Activated CD4-positive, CD25-positive, alpha-beta regulatory T cell treated with anti-CD3 and anti-CD28 coated beads, Interleukin-2, amount 50 U/mL, for 72 hours (primary cell): ENCODE measurements around the gene SLC9A1.

Experiments
- DNase-seq: peaks from one replicate; pipeline ENCODE4 v3.0.0; 2021

Gene SLC9A1

DNA sequence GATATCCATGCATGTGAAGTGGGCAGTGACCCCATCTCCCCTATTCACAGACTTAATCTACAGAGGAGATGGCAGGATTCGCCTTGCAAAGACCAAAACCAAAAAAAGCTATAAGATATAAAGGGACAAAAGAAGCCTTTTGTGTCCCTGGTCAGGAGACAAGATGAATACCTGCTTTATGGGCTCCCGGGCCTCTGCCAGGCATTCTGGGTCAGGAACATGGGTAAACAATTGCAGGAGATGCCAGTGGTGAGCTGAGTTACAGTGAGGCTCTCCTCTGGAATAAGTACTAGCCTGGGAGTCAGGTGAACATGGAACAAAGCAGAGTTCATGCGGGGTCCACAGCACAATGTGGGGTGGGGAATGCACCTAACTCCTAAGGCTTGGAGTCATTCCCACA is 4.7 kb downstream of the SLC9A1 start:
- no peak for DNase-seq

DNA sequence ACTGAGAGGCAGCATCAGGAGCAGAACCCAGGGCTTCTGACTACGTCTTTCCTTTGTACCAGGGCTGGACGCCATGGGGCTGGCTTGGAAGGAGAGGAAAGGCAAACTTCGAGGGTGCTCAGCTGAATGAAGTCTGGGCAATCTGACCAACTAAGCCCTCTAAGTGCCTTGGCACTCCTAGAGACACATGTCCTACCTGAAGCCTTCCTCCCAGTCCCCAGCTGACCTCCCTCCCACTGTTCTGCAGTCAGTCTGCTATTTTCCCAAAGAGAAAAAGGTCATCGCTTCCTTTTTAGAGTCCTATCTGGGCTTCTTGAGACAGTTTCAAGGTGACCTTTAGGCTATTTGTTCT is 5.2 kb downstream of the SLC9A1 start:
- DNase-seq, result no peak

DNA sequence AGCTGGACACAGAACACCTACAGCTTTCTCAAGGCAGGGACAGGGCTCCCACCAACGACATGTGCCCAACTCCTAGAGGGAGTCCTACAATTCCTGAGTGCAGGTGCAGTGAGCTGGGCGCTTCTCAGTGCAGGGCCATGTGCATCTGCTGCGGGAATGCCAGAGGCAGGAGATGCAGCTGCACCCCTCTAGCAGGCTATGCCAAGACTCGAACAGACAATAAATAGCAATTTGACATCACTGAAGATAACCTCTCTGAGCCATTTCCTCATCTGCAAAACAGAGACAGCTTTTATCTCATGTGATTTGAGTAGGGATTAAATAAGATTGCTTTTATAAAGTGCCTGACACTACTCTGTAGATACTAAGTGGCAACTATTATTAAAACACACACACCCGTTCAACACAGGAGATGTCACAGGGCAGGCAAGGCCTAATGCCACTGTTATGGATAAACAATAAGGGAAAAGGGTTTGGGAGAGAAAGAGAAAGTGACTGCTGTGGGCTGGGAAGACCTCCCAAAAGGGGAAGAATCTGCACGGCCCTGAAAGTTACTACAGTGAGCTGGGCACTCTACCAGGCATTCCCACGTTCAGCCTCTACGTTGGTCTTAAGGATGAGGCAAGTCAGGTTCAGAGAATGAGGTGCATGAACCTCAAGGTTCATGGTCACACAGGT is 5.7 kb downstream of the SLC9A1 start:
- DNase-seq, result no peak

DNA sequence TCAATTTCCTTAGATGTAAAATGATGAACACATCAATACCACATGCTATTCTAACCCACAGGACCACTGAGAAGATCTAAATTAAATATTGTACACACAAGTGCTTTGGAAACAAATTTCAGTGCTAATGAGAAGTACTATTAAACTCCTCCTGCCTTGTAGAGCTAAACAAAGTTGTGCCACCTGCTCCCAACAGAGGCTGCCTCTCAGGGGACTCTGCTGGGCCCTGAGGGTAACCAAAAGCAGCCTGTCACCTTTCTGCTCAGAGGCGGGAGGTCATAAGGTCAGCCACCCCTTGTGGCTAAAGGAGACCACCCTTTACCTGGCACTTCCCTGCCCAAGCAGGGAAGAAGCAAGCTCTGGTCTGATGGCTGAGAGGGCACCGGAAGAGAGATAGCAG is 6.3 kb downstream of the SLC9A1 start:
- DNase-seq, result no peak

DNA sequence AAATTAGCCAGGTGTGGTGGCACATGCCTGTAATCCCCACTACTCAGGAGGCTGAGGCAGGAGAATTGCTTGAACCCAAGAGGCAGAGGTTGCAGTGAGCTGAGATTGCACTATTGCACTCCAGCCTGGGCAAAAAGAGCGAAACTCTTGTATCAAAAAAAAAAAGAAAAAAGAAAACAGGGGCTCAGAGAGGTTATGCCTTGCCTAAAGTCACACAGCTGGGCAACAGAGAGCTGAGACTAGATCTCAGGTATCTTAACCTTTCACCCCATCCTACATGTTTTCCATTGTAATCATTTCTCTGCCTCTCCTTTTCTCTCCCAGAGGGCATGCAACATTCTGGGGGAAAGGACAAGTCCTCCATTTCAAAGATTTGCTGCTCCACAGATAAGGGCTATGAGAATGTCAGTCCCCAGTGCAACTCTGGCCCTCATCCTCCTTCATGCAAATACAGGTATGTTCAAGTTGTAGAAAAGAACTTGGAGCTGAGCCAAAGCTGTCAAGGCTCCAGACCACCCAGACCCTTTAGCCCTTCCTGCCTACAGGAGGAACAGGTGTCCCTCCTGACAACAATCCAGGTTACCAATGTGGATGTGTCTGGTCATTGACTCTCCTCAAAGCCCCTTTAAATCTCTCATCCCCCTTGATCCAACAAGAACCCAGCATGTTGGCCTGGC is 6.9 kb downstream of the SLC9A1 start:
- DNase-seq, result no peak

DNA sequence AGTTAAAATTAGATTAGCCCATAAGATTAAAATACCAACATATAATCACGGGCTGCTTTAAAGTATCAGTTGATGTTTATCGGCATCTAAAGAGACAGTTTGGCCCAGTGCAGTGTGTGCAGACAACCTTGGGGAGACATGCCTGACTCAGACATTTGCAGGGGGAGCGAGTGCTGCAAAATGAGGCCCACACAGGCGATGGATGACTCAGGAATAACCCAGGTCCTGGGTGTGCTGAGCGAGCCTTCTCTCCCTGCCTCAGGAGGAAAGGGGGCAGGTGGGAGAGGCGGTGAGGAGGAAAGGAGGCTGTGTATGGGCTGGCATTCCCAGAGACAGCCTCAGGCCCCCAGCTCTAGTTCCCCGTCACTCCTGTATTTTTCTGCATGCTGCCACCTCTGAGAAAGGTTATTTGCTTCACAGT is 9.0 kb downstream of the SLC9A1 start:
- DNase-seq, result no peak

DNA sequence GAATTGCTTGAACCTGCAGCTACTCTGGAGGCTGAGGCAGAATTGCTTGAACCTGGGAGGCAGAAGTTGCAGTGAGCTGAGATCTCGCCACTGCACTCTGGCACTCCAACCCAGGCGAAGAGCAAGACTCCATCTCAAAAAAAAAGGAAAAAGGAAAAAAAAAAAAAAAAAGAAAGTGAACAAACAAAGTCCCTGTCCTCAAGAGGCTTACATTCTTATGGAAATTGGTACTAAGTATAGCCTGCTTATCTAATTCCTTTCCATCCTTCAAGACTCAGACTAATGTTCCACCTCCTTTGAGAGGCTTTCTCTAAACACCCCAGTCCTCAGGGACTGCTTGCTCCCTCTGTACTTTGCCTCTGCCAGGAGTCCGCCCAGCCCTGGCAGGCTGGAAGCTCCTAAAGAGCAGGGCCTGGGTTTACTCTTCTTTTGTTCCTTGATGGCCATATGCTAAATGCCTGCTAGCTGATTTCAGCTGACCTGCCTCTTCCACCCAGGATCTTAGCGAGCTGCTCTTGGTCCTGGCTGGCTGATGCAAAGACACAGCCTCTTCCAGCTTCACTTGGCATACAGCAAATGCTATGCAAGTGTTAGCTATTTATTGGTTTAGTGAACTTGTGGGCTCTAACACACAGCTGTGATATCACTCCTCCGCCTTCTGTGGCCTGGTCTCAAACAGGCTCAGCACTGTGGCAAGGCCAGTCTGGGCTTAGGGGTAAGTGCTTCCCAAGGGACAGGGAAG is 9.8 kb downstream of the SLC9A1 start:
- DNase-seq, result no peak

DNA sequence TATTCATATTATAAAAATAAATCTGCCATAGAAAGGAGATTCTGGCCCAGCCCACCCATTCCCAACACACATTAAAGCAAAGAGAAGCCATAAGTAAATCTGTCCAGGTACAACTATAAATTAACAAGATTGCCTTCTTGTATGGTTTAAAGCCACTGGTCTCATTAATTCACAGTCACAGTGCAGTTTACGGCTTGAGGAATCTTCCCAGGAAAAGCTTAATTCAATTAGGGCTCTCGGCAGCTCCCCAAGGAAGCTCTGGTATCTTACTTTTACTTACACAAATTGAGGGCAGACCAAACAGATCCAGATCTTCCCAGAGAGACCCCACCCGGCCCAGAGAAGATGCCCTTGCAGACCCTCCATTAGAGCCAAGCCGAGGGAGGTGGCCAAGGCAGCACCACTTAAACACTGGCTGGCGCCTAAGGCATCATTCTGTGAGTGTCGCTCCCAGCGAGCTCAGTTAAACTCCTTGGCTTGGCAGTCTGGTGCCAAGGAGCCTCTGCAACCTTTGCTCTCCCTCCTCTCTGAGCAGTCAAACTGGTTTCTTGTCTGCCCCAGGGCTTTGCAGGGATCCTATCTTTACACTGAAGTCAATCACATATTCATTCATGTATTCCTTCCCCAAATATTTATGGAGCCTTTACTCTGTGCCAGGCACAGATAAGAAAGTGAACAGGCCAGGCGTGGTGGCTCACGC is 10.7 kb downstream of the SLC9A1 start:
- DNase-seq, result no peak

DNA sequence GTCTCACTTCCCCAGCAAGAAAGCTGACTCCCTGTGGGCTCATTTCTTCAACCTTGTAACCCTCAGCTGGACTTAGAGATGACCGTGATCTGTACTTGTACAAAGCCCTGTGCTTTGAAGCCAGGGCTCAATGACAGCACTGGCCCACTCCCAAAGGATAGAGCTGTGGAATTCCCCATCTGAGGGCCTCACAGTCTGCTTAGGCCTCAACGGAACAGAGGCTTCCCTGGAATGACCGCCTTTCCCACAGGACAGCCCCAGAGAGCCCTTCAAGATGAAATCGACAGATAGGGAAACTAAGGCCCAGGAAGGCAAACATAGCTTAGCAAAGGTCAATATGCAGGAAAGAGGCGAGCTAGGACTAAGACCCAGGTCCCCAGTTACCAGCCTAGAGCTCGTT is 11.5 kb downstream of the SLC9A1 start:
- no peak for DNase-seq

DNA sequence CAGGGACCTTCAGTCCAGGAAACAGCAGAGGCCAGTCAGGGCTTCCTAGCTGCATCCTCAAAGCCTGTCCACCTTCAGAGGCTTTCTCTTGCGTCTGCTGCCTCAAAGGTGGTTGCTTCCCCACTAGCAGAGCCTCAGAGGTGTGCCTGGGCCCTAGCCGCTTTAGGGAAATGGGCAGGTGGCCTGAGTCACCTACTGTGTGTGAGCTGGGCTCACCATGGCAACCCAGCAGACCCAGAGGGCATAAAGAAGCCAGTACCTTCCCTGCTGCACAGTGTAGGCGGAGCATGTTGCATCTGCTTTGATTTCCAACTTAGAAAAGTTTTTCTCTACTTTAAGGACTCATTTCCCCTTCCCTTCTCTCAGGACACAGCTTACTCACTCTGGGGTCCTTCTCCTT is 12.5 kb downstream of the SLC9A1 start:
- no peak for DNase-seq

DNA sequence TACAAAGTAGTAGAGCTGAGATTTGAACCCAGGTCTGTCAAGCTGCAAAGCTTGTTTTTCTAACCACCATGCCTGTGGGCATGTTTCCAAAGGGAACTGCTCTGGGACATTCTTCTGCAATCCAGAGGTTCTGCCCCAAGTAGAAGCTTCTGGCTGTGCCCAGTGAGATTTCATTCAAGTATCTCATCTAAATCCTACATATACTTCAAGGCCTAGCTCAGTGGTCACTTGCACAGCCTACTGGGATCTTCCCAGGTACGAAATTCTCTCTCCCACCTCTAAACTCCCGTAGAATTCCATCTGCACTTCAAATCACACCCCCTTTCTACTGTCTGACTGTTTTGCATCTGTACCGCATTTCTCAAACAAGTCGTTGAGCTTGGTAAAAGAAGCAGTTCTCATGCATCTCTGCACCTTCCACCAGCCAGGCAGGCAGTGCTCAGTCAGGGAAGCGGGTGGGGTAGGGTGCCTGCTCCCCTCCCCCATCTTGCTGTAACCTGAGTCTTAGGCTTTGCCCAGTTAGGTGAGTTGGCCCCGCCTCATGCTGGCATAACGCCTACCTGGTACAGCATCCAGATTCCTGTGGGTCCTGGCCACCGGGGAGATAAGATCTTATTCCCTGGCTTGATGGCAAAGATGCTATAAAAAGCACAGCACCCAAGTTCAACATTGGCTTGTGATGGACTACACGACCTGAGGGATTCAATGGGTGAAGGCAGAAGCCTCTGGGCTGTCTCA is 13.5 kb downstream of the SLC9A1 start:
- DNase-seq, result no peak

DNA sequence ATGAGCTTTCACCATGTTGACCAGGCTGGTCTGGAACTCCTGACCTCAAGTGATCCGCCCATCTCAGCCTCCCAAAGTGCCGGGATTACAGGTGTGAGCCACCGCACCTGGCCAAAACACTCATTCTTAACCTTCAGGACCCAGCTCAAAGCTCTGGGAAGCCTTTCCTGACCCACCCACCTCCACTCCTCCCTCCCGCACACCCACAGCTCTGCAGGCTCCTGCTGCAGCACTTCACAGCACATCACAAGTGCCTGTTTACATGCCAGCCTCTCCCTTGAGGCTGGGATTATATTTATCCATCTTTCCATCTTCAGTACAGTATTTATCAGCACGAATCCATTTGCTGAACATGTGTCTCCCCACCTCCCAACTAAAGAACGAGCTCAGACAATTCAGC is 14.9 kb downstream of the SLC9A1 start:
- no peak for DNase-seq

DNA sequence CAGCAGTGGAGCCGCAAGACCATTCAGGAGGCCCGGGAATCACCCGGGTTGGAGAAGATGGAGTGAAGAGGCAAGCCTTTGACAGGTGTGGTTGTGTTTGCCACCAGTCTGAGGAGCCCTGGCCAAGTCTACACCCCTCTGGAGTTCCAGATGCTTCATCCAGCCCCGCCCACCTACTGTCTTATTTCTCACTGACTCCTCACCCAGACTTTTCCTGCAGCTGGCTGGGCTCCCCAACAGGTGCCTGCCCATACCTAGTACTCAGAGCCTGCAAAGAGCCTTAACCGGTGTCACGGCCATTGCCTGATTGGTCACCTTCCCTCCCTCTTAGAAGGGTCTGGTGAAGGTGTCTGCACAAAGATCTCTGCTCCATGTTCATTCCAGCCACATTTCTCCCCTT is 16.0 kb downstream of the SLC9A1 start:
- no peak for DNase-seq

DNA sequence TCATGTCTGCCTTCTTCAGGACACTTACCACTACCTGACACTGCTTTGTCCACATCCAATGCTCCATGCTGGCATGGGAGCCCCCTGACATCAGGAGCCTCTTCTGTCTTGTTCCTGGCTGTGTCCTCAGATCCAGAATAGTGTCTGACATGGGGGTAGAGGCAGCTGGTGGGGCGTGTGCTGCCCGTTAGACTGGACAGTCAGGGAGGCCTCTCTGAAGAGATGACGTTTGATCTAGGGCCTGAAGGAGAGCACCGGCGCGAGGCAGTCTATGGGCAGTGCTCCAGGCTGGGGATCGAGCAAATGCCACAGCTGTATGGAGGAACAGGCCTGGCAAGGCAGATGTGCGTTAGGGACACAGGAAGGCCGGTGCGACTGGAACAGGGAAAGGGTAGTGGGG is 16.6 kb downstream of the SLC9A1 start:
- DNase-seq, result no peak

DNA sequence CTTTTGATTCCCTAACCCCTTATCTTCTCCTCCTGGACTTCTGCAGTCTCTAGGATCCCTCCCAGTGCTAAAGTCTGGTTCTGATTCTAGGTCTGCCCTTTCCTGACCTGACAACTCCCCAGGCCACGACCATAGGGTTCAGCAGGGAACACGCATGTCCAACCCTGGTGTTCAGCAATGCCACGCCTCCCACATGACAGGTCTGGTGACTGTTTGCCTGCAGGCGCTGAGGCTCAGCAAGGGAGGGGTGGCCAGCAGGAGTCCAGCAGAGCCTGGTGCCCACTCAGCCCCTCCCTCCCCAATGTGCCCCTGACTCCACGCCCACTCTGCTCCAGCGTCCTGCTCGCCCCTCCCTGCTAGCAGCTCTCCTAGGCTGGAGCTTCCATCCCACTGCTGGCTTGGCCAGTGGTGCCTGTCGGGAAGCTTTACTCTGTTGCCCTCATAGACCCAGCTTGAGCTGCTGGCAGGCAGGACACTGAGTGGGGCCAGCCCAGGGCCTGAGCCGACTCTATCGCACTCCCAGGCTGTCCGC is 17.3 kb downstream of the SLC9A1 start:
- DNase-seq, result peak; percentile 39

DNA sequence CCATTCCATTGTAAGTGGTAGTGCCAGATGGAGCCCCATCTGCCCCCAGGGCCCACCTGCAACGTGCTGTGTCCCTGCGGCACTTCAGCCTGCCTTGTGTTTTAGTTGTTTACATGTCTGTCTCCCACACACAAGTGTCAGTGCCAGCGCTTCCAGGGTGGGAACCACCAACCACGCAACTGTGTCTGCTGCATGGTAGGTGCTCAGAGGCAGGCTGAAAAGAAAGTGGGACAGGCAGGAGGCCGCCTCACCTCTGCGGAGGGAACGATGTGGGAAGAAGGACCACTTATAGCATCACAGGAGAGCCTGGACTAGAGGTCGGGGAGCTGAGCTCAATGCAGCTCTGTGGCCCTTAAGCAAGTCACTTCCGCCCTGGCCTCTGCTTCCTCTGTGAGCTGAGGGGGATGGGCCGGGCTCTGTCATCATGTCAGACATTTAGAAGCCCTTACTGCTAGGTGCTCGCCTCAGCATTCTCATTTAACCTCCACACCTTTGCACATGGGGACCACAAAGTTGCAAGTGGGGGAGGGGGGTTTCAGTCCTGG is 17.9 kb downstream of the SLC9A1 start:
- DNase-seq, result peak; percentile 77

DNA sequence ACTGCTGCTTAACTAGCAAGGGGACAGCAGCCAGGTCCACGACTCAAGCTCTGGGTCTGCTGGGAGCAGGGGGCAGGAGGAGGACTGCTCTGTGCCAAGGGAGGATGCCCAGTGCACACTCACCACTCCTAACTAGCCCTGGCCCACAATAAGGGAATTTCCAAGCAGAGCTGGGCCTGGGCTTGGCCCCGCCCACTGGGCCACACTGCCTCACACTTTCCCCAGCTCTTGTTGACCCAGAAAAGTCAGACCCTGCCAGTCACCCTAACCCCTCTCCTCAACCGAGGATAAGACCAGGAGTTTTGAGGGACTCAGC is 18.7 kb downstream of the SLC9A1 start:
- DNase-seq, result peak; percentile 52

DNA sequence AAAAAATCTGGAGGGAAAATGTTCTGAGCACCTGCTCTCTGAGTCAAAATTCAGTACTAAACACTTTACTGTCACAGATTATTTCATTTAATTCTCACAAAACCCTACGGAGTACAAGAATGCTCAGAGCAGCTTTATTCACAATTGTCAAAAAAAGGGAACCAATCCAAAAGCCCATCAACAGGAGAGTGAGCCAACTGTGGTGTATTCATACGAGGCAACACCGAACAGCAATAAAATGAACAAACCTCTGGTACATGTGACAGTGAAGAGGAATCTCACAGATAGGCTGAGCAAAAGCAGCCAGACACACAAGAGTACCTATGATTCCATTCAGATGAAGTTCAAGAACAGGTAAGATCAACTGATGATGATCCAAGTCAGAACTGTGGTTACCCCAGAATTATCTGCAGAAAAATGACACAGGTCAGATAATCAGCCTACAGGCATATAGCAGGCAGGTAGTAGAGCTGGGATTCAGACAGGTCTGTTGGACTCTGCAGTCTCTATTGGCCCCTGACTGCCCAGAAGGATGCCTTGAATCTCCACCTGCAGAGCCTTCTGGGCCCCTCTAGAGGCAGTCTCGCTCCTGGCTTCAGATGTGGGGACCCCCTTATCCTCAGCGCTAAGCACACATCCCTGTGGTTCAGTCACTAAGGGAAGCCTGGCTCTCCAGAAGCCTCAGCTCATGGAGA is 19.2 kb downstream of the SLC9A1 start:
- DNase-seq, result no peak

DNA sequence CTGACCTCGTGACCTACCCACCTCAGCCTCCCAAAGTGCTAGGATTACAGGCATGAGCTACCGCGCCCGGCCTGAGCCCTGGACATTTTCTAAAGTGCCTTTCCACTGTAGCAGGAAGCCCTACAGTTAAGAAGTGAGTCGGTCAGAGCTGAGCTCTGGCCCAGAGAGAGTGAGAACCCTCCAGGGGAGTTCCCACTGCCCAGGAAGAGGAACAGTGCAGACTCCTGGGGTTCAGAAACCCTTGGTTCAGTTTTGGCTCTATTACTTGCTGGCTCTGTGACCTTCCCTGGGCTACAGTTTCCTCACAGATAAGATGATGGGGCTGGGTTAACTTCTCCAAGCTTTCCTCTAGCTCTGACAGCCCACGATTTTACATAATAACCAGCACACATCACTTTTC is 20.9 kb downstream of the SLC9A1 start:
- DNase-seq, result no peak

DNA sequence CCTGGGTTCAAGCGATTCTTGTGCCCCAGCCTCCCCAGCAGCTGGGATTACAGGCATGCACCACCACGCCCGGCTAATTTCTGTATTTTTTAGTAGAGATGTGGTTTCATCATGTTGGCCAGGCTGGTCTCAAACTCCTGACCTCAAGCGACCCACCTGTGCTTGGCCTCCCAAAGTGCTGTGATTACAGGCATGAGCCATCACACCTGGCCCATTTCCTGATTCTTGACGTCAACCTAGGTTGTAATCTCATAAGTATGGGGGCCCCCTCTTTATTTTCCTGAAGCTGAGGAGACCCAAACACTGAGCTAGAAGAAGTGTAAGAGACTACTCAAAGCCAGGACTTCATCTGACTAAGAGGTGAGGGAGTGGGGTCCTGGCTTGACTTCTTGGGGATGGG is 21.8 kb downstream of the SLC9A1 start:
- DNase-seq, result no peak

DNA sequence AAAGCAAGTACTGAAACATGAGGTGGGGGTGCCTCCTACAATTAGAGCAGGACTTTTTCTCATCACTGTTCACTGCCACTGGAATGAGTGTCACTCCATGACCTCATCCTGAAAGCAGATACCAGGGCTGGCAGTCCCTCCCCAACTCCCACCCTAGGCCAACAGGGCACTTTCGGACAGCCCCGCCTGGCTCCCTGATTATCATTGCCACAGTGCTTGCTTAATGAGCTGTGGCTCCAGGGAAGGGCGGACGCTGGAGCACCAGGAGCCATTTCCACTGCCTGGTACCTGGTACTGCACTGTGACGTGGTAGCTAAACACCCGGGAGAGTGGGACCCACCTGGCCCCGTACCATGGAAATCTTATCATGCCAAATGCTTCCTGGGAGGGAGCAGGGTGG is 22.3 kb downstream of the SLC9A1 start:
- DNase-seq, result no peak

DNA sequence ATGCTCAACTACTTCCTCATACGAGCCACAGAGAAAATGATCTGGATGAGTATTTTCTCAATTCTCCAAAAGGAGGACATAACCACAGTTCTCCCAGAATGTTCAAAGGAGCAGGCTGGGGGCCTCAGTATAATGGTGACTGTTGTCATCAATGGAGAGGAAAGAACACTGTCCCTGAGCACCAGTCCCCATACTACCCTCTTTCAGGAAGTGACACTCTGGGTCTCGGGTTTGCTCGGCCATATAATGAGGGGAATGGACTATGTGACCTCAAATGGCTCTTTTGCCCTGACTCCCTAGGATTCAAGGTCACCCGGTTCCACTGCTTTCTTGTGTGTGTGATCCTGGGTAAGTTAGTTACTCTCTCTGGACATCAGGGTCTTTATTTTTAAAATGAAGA is 22.8 kb downstream of the SLC9A1 start:
- no peak for DNase-seq
